Fibroblast of lung (primary cell): ENCODE measurements around the gene RNF10.

ENCODE experiments used
- CTCF ChIP-seq, 2 donors: IDR thresholded peaks in 1 of 2; conservative IDR thresholded peaks in 1 of 2; 1 replicate in 1 of 2; 2 replicates in 1 of 2; pipeline ENCODE4 v1.5.1; 2011 to 2012; ENCODE audit warnings: low read length in 2 of 2, control low read depth in 1 of 2, inconsistent platforms in 1 of 2, low read depth in 1 of 2, mild to moderate bottlenecking in 1 of 2
- EZH2 ChIP-seq: IDR thresholded peaks from 2 replicates; pipeline ENCODE4 v1.5.1; 2012; ENCODE audit warnings: low read length, control low read depth, mild to moderate bottlenecking; ENCODE audit errors: missing control alignments

GRCh38 chr12:120554678-120555077, 20.5 kb downstream of the RNF10 start:
- TF ChIP-seq CTCF (conservative IDR thresholded peaks at IDR 0.05 in 1 of 2, IDR thresholded peaks at IDR 0.05 in 1 of 2; ENCODE audit: low read depth in 1 of 2, low read length in 2 of 2) (no peak), EZH2 (no peak)
